BLaER1 (cell line): Measurements from ENCODE around the gene ENHO.

ENCODE experiments used
- H3K27ac ChIP-seq: shearing (Covaris generic); formaldehyde crosslinking; 2 replicates; pipeline ENCODE4 v1.8.1; 2022
- H3K27me3 ChIP-seq: shearing (Covaris generic); formaldehyde crosslinking; 2 replicates; pipeline ENCODE4 v1.8.1; 2022
- H3K36me3 ChIP-seq: shearing (Covaris generic); formaldehyde crosslinking; 2 replicates; pipeline ENCODE4 v1.8.1; 2022
- H3K4me1 ChIP-seq: shearing (Covaris generic); formaldehyde crosslinking; 2 replicates; pipeline ENCODE4 v1.8.1; 2022
- H3K4me2 ChIP-seq: shearing (Covaris generic); formaldehyde crosslinking; 2 replicates; pipeline ENCODE4 v1.8.1; 2022
- H3K4me3 ChIP-seq: shearing (Covaris generic); formaldehyde crosslinking; 2 replicates; pipeline ENCODE4 v1.8.1; 2022
- H3K9ac ChIP-seq: shearing (Covaris generic); formaldehyde crosslinking; 2 replicates; pipeline ENCODE4 v1.8.1; 2022
- H3K9me3 ChIP-seq: shearing (Covaris generic); formaldehyde crosslinking; 2 replicates; pipeline ENCODE4 v1.8.1; 2022
- H4K20me1 ChIP-seq: shearing (Covaris generic); formaldehyde crosslinking; 2 replicates; pipeline ENCODE4 v1.8.1; 2022
- Cebpa-rat ChIP-seq: shearing (Covaris generic); IDR thresholded peaks from 2 replicates; pipeline ENCODE4 v1.8.1; 2022

The ENHO gene

GRCh38 chr9:34510497-34511468 is 12.0 kb downstream of the ENHO start:
- Histone ChIP-seq H3K9me3 (no peaks in the 10 kb centered on the region), H3K27ac (no peak overlapping the region), H3K27me3 (no peaks in the 10 kb centered on the region), H3K36me3 (no peaks in the 10 kb centered on the region), H3K4me1 (peaks cover 32% of the 10 kb centered on the region), H3K4me3 (no peak overlapping the region), H3K9ac (no peak overlapping the region), H4K20me1 (no peaks in the 10 kb centered on the region), H3K4me2 (0 out of 2 replicates have a peak overlapping the region, but pooled peaks have one; percentile 7)
- TF ChIP-seq Cebpa-rat, result no peak

- Histone ChIP-seq H3K27me3 (no peaks in the 10 kb centered on the region), H3K9me3 (no peaks in the 10 kb centered on the region), H3K4me3 (no peak overlapping the region), H3K9ac (no peak overlapping the region), H3K27ac (no peak overlapping the region), H4K20me1 (no peaks in the 10 kb centered on the region), H3K4me1 (peaks cover 23% of the 10 kb centered on the region), H3K36me3 (no peaks in the 10 kb centered on the region), H3K4me2 (no peak overlapping the region)
- no peak for TF ChIP-seq Cebpa-rat
Observed at GRCh38 chr9:34508951-34509350, 13.8 kb downstream of the ENHO start.

- Histone ChIP-seq H3K4me3 (no peak overlapping the region), H4K20me1 (no peaks in the 10 kb centered on the region), H3K9me3 (no peaks in the 10 kb centered on the region), H3K9ac (no peak overlapping the region), H3K27ac (no peak overlapping the region), H3K27me3 (no peaks in the 10 kb centered on the region), H3K4me2 (no peak overlapping the region), H3K36me3 (no peaks in the 10 kb centered on the region), H3K4me1 (peaks cover 18% of the 10 kb centered on the region)
- no peak for TF ChIP-seq Cebpa-rat
Observed at GRCh38 chr9:34508463-34508862, 14.3 kb downstream of the ENHO start.

- Histone ChIP-seq H3K4me3 (no peak overlapping the region), H3K4me1 (peaks cover 13% of the 10 kb centered on the region), H3K27ac (no peak overlapping the region), H3K4me2 (no peak overlapping the region), H3K9ac (no peak overlapping the region), H3K27me3 (no peaks in the 10 kb centered on the region), H3K36me3 (no peaks in the 10 kb centered on the region), H3K9me3 (no peaks in the 10 kb centered on the region), H4K20me1 (no peaks in the 10 kb centered on the region)
- TF ChIP-seq Cebpa-rat, result no peak
Observed at GRCh38 chr9:34507966-34508365, 14.8 kb downstream of the ENHO start.

GRCh38 chr9:34507556-34507955 is 15.2 kb downstream of the ENHO start:
- no peaks in the 10 kb centered on the region for H3K9me3 ChIP-seq
- TF ChIP-seq Cebpa-rat, result no peak
- H3K27me3 ChIP-seq, result no peaks in the 10 kb centered on the region
- H3K36me3 ChIP-seq, result no peaks in the 10 kb centered on the region
- peaks cover 9% of the 10 kb centered on the region for H3K4me1 ChIP-seq
- no peaks in the 10 kb centered on the region for H4K20me1 ChIP-seq
- H3K4me2 ChIP-seq, result no peak overlapping the region
- no peak overlapping the region for H3K4me3 ChIP-seq
- no peak overlapping the region for H3K9ac ChIP-seq
- no peak overlapping the region for H3K27ac ChIP-seq

- Histone ChIP-seq H3K9ac (no peak overlapping the region), H3K36me3 (no peaks in the 10 kb centered on the region), H3K27ac (no peak overlapping the region), H4K20me1 (no peaks in the 10 kb centered on the region), H3K9me3 (no peaks in the 10 kb centered on the region), H3K4me1 (no peaks in the 10 kb centered on the region), H3K27me3 (no peaks in the 10 kb centered on the region), H3K4me2 (no peak overlapping the region), H3K4me3 (no peak overlapping the region)
- no peak for TF ChIP-seq Cebpa-rat
Observed at GRCh38 chr9:34506623-34507022, 16.2 kb downstream of the ENHO start.

- Histone ChIP-seq H3K4me3 (no peak overlapping the region), H3K27me3 (no peaks in the 10 kb centered on the region), H3K4me2 (no peak overlapping the region), H3K9ac (no peak overlapping the region), H4K20me1 (no peaks in the 10 kb centered on the region), H3K4me1 (no peaks in the 10 kb centered on the region), H3K9me3 (no peaks in the 10 kb centered on the region), H3K27ac (no peak overlapping the region), H3K36me3 (no peaks in the 10 kb centered on the region)
- no peak for TF ChIP-seq Cebpa-rat
Observed at GRCh38 chr9:34505370-34506120, 17.2 kb downstream of the ENHO start.

- Histone ChIP-seq H3K4me1 (no peaks in the 10 kb centered on the region), H3K27me3 (no peaks in the 10 kb centered on the region), H3K9me3 (no peaks in the 10 kb centered on the region), H3K9ac (no peak overlapping the region), H3K27ac (no peak overlapping the region), H3K4me3 (no peak overlapping the region), H3K36me3 (no peaks in the 10 kb centered on the region), H3K4me2 (no peak overlapping the region), H4K20me1 (no peaks in the 10 kb centered on the region)
- no peak for TF ChIP-seq Cebpa-rat
Observed at GRCh38 chr9:34503406-34503805, 19.4 kb downstream of the ENHO start.

- no peak for TF ChIP-seq Cebpa-rat
- H3K27ac ChIP-seq, result no peak overlapping the region
- no peaks in the 10 kb centered on the region for H3K36me3 ChIP-seq
- H3K27me3 ChIP-seq, result no peaks in the 10 kb centered on the region
- H3K4me2 ChIP-seq, result no peak overlapping the region
- no peaks in the 10 kb centered on the region for H4K20me1 ChIP-seq
- H3K9ac ChIP-seq, result no peak overlapping the region
- H3K4me3 ChIP-seq, result no peak overlapping the region
- no peaks in the 10 kb centered on the region for H3K9me3 ChIP-seq
- H3K4me1 ChIP-seq, result no peaks in the 10 kb centered on the region
Observed at GRCh38 chr9:34502891-34503290, 19.9 kb downstream of the ENHO start.

GRCh38 chr9:34502471-34502870 is 20.3 kb downstream of the ENHO start:
- no peak overlapping the region for H3K4me3 ChIP-seq
- H3K27ac ChIP-seq, result no peak overlapping the region
- no peak overlapping the region for H3K9ac ChIP-seq
- H4K20me1 ChIP-seq, result no peaks in the 10 kb centered on the region
- no peaks in the 10 kb centered on the region for H3K4me1 ChIP-seq
- no peaks in the 10 kb centered on the region for H3K9me3 ChIP-seq
- no peaks in the 10 kb centered on the region for H3K27me3 ChIP-seq
- TF ChIP-seq Cebpa-rat, result no peak
- no peaks in the 10 kb centered on the region for H3K36me3 ChIP-seq
- H3K4me2 ChIP-seq, result no peak overlapping the region
